Stimulated activated CD8-positive, alpha-beta memory T cell treated with anti-CD3 and anti-CD28 coated beads, Interleukin-15, amount 100 ng/mL, for 4 hours (primary cell): ENCODE data around the gene ZNF32.
"Not testable (repeated sequence)": the region's sequence is repeated elsewhere in the genome, so short reads cannot be mapped to it uniquely, and the experiment has no call there.

ENCODE experiments used
- DNase-seq, 2 donors: peaks; one replicate each; pipeline ENCODE4 v3.0.0-alpha.2; 2020; ENCODE audit warnings: low read depth in 2 of 2

The ZNF32 gene

DNA sequence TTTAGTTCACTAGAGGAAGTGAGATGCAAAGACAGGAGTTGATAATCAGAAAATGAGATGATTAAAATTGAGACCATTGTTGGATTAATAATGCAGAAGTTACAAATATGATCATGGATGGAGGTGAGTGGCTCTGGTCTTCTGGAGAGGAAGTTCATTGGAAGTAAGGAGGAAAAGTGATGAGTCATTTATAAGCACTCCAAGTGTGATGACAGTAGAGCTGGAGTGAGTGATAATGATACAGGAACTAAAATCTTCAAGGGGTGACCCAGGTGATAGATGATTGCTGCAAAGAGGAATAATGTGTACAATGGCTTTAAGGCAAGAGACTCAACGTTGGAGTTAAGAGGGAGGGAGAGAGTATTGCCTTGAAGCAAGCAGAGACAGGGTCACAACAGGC is 20.7 kb downstream of the ZNF32 start:
- DNase-seq: no peak

DNA sequence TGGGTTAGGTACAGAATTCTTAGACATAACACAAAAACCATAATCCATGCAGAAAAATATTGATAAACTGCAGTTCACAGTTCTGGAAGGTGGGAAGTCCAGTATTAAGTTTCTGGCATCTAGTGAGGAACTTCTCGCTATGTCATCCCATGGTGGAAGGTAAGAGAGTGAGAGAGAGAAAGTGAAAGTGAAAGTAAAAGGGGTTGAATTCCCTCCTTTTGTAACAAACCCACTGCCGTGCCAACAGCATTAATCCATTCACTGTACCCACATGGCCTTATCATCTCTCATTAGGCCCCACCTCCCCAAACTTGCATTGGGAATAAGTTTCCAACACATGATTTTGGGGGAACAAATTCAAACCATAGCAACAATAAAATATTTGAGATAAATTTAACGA is 25.3 kb downstream of the ZNF32 start:
- no peak for DNase-seq

DNA sequence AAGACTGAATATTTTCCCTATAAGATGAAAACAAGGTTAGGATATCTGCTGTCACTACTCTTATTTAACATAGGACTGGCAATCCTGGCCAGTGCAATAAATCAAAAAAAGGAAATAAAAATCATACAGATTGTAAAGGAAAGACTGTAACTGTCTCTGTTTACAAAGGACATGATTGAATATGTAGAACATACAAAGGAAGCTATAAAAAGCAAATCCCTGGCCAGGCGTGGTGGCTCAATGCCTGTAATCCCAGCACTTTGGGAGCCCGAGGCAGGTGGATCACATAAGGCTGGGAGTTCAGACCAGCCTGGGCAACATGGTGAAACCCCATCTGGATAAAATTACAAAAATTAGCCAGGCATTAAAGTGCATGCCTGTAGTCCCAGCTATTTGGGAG is 26.6 kb downstream of the ZNF32 start:
- no peak for DNase-seq

DNA sequence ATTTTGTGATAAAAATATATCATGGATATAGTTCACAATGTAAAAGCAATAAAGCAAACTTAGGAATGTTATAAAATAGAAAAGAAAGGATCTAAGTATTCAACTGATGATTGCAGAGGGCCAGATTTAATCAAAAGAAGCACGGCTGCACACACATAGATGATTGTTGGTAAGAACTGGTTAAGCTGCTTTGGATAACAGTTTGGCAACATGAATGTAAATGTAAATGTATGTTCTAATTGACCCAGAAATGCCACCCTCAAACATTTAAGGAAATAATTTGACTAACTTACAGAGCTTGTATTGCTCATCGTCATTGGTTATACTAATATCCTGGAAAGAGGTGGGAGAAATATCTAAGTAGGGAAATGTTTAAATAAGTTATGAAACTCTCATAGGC is 29.3 kb downstream of the ZNF32 start:
- DNase-seq: no peak

DNA sequence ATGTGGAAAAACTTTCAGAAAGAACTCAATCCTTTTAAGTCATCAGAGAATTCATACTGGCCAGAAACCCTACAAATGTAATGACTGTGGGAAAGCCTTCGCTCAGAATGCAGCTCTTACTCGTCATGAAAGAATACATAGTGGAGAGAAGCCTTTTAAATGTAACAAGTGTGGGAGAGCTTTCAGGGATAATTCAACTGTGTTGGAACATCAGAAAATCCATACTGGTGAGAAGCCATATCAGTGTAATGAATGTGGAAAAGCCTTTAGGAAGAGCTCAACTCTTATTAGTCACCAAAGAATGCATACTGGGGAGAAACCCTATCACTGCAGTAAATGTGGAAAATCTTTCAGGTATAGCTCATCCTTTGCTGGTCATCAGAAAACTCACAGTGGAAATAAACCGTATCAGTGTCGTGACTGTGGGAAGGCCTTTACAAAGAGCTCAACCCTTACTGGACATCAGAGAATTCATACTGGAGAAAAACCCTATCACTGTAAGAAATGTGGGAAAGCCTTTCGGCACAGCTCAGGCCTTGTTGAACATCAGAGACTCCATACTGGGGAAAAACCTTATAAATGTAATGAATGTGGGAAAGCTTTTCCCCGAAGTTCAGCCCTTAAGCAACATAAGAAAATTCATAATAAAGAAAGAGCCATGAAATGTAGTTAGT is 31.8 kb downstream of the ZNF32 start:
- no peak for DNase-seq

DNA sequence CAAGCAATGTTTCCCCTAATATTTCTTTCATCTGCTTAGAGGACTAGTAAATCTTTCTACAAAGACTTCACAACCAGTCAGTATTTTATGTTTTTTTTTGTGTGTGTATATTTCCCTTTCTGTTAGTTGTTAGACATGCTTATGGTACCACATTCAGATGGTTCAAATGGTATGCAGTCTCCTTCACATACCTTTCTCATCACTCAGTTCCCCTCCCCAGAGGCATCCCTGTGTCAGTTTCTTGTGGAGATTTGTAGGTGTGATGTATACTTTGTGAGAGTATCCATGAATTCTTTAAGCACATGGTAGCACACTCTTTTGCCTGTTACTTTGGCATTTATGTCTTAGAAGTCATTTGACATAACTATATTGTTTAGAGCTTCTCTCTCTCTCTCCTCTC is 38.0 kb downstream of the ZNF32 start:
- no peak for DNase-seq

DNA sequence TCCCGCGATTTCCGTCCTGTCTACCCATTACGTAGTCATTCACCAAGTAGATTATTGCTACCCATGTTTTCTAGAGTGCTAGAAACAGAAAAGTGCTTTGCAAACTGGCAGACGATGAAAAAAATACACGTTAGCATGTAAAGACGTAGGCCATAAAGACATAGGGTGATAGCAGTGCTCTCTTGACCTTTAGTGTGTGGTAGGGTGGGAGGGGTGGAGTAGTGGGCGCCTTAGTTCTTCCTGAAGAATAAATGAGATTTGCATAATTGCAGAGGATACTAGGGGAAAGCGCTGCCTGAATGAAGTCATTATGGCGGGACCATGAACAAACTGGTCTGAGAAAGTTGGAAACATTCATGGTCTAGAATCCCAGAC is 41.5 kb downstream of the ZNF32 start:
- DNase-seq: no peak

DNA sequence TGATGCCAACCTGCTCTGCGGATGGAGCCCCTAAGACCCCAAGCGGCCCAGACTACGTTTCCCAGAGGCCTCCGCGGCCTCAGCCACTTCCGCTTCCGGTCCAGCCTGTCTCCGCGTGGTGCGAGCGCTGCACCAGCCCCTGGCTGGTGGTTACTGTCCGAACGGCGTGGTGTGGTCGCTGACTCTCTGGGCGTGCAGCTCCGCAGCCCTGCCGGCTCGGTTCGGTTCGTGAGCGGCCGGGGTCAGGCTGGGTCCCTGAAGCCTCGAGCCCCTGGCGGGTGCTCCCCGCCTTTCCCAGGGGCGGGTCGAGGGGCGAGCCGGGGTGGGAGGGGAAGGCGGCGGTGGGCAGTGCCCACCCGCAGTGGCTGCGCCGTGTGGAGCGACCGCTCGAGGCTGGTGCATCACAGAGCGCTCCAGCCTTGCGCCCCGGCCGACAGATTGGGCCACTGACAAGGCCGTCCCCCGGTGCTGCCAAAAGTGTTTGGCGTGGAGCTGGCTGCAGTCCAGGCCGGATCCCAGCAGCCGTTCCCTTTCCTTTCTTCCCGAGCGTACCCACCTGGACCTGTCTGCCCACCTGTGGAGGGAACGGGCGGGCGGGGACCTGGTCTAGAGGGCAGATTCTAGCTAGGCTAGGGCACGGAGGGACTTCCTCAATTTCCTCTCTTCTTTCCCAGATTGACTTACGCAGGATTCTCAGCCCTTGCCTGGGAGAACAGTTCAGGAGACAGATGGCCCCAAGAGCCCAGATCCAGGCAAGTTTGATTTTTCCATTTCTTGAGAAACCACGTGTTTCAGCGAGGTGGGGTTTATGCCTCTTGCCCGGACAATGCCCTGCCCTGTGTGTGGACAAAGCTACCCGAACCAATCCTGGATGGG is 42.1 kb downstream of the ZNF32 start, which contains the start of gene ZNF485:
TSS of gene ZNF485 (plus strand) at position 116 of the 876 bp plus-strand sequence. CDS start at position 729, 613 bp downstream.
- peak; percentile 58 to 59 for DNase-seq

DNA sequence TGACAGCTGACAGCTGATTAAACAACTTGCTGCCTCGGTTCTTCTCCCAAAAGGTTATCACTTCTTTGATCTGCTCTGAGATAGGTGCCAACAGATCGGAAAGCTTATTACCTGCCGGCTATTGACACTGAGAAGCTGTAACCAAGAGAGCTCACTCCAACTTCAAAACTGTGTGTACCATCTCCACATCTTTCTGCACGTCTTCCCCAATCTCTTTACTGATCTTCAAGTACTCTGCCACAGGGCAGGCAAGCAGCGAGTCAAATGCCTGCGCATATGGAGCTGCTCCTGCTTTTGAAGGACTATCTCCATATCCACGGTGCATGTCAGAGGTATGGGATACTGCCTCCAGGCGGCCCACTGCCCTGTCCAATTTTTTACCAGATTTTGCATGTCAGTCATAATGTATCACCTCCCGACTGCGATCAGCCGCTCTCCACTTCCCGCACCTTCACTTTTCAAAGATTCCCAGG is 42.8 kb downstream of the ZNF32 start:
- DNase-seq: no peak

DNA sequence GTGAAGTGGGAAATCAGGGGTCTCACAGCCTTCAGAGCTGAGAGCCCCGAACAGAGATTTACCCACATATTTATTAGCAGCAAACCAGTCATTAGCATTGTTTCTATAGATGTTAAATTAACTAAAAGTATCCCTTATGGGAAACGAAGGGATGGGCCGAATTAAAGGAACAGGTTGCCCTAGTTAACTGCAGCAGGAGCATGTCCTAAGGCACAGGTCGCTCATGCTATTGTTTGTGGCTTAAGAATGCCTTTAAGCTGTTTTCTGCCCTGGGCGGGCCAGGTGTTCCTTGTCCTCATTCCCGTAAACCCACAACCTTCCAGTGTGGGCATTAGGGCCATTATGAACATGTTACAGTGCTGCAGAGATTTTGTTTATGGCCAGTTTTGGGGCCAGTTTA is 47.1 kb downstream of the ZNF32 start:
- not testable (repeated sequence) for DNase-seq

DNA sequence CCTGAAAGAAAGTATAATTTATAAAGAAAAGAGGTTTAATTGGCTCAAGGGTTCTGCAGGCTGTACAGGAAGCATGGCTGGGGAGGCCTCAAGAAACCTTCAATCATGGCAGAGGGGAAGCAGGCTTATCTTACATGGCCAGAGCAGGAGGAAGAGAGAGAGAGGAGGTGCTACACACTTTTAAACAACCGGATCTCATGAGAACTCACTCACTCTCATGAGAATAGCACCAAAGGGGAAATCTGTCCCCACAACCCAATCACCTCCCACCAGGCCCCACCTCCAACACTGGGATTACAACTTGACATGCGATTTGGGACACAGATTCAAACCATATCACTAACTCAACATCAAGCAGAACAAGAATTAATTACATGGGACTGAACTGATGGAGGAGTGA is 49.3 kb downstream of the ZNF32 start:
- no peak for DNase-seq

DNA sequence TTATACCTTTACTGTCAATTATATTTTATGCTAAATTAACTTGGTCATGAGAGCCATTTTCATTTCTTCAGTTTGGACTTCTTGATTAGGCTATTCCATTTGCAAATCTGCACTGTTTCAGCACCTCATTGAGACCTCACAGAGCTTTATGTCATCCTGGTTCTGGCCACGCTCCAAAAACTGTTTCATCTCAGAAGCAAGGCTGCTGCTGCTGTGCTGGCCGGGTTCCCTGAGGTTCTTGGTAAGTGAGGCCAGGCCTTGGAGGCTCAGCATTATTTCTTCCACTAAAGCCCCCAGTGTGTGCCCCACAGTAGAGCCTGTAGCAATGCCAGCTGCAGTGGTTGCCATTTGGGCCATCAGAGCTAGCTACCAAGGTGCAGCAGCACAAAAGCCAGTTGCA is 50.2 kb downstream of the ZNF32 start:
- DNase-seq: no peak

DNA sequence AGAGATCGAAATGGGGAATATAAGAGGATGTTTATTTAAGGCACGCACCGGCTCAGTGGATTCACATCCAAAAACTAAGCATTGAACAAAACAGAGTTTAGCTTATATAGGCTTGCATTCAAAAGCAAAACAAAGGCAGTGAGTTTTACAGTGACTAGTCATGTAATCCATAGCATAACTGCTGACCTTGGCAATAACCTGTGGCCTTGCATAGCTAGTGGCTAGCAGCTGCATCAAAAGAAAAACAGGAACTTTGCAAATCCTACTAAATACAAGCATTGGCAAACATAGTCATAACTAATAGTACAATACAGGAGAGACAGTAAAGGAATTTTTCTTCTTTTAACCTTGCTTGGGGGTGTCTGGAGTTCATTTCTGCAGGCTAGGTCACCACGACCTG is 52.1 kb downstream of the ZNF32 start:
- DNase-seq: no peak

DNA sequence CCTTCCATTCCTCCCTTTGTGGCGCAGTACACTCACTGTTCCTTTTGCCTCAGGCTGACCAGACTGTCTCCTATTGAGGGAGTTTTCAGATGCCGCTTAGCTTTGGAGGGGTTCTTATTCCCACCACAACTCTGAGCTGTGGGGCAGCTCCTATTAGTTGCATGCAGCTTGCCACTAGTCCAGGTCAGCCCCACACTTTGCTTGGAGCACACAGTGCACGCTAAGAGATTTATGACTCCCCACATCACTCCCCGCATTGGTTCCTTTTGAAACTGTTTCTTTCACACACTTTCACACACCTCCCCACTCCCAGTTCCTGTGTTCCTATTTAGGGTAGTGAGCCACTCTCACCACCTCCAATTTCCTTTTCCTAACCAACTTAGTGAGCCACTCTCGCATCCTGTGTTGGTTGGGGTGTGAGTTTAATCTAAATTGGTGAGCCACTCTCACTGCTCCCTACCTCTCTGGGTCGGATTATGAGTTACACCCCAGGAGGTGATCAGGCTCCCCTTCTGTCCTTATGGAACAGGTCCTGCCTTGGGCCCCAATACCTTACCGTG is 52.9 kb downstream of the ZNF32 start:
- DNase-seq: no peak

DNA sequence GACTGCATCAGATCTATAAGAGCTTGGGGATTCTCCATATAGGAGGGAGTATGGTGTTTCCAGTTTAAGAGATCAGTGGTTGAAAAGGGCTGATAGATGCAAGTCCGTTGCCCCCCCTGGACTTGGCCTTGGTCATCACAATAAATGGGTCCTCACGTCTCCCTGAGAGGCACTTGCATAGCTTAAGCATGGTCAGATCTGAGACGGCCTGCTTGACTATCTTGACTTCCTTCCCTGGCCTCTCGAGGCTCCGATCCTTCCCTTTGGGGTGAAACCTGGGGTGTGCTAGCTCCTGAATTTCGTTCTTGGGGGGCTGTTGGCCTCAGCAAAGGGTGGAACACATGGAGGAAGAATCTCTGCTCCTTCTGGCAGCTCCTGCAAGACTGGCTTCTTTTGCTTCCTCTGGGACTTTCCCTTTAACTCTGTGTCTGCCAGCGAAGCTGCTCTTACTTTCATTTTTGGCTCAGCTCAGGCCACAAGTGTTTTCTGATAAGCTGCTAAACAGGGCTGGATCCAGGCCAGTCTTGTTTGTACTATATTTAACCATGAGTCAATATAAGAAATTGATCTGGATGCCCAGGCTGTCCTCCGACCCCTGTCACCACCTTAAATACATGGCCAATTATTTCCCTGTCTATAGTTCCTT is 53.6 kb downstream of the ZNF32 start:
- no peak for DNase-seq
